WTC11 (cell line): ENCODE results near the gene PCED1A. TPM values are rescaled to one million over a fixed set of nuclear protein-coding genes. Genes with fewer than 3 reads are reported as not detected.

Experiments
- ATAC-seq: fragments of 200-7000 bp; cut with Tn5 transposase; 2 replicates; pipeline ENCODE4 v1.10.0; 2021; ENCODE audit warnings: mild to moderate bottlenecking, moderate library complexity
- CTCF ChIA-PET: fragments of 300-600 bp; sonication (Branson Sonifier 250); formaldehyde crosslinking; loops from one replicate; lab custom pipeline; 2021; ENCODE audit warnings: antibody characterized with exemption; lab: Charles Lee
- POLR2A ChIA-PET: fragments of 350-600 bp; sonication (Branson Sonifier 250); formaldehyde crosslinking; loops from one replicate; lab custom pipeline; 2021; ENCODE audit warnings: antibody characterized with exemption; lab: Charles Lee
- DNase-seq: peaks from one replicate; pipeline ENCODE4 v3.0.0; 2021; ENCODE audit warnings: low spot score
- H3K27ac Mint-ChIP-seq: 2 replicates; pipeline ENCODE4 v1.8.0; 2021; ENCODE audit warnings: mixed read lengths
- H3K27me3 Mint-ChIP-seq: 2 replicates; pipeline ENCODE4 v1.8.0; 2021; ENCODE audit warnings: low read depth, mild to moderate bottlenecking, moderate library complexity, mixed read lengths
- H3K36me3 Mint-ChIP-seq: 2 replicates; pipeline ENCODE4 v1.8.0; 2021; ENCODE audit warnings: mixed read lengths
- H3K4me1 Mint-ChIP-seq: 2 replicates; pipeline ENCODE4 v1.8.0; 2022; ENCODE audit warnings: mixed read lengths
- H3K4me3 Mint-ChIP-seq: 2 replicates; pipeline ENCODE4 v1.8.0; 2021; ENCODE audit warnings: mild to moderate bottlenecking, moderate library complexity, mixed read lengths
- H3K9me3 Mint-ChIP-seq: 2 replicates; pipeline ENCODE4 v1.8.0; 2021; ENCODE audit warnings: mixed read lengths
- ARID4B ChIP-seq: sonication (generic); formaldehyde crosslinking; IDR thresholded peaks from 2 replicates; pipeline ENCODE4 v1.8.0; 2023; ENCODE audit warnings: missing genetic modification reagents, mild to moderate bottlenecking, borderline replicate concordance
- ATF2 ChIP-seq: sonication (generic); formaldehyde crosslinking; IDR thresholded peaks from 2 replicates; pipeline ENCODE4 v1.8.1; 2022; ENCODE audit warnings: low read depth, missing genetic modification reagents, borderline replicate concordance
- CBFB ChIP-seq: sonication (generic); formaldehyde crosslinking; IDR thresholded peaks from 2 replicates; pipeline ENCODE4 v1.8.1; 2022; ENCODE audit warnings: mild to moderate bottlenecking, low read depth, missing genetic modification reagents
- CTCF ChIP-seq: fragments of 200-600 bp; IDR thresholded peaks from 2 replicates; pipeline ENCODE4 v1.8.0; 2022; ENCODE audit warnings: antibody characterized with exemption
- E2F5 ChIP-seq: sonication (generic); formaldehyde crosslinking; IDR thresholded peaks from 2 replicates; pipeline ENCODE4 v1.8.1; 2022; ENCODE audit warnings: mild to moderate bottlenecking, moderate library complexity, missing genetic modification reagents
- FOXK1 ChIP-seq: sonication (generic); formaldehyde crosslinking; IDR thresholded peaks from 2 replicates; pipeline ENCODE4 v1.8.0; 2022; ENCODE audit warnings: mild to moderate bottlenecking, moderate library complexity, missing genetic modification reagents
- GTF2I ChIP-seq: fragments of 250-450 bp; sonication (Bioruptor Pico); conservative IDR thresholded peaks from 2 replicates; pipeline ENCODE4 v1.4.0; 2021; ENCODE audit warnings: mild to moderate bottlenecking
- MYBL2 ChIP-seq: sonication (generic); formaldehyde crosslinking; IDR thresholded peaks from 2 replicates; pipeline ENCODE4 v1.8.1; 2023; ENCODE audit warnings: mild to moderate bottlenecking, moderate library complexity, missing genetic modification reagents
- PREB ChIP-seq: sonication (generic); formaldehyde crosslinking; IDR thresholded peaks from 2 replicates; pipeline ENCODE4 v1.8.1; 2022; ENCODE audit warnings: mild to moderate bottlenecking, missing genetic modification reagents, moderate library complexity, borderline replicate concordance
- PRRX2 ChIP-seq: fragments of 250-450 bp; sonication (Bioruptor Pico); IDR thresholded peaks from 2 replicates; pipeline ENCODE4 v1.8.0; 2021; ENCODE audit warnings: mild to moderate bottlenecking
- TCF7 ChIP-seq: sonication (generic); formaldehyde crosslinking; IDR thresholded peaks from 2 replicates; pipeline ENCODE4 v1.8.0; 2022; ENCODE audit warnings: mild to moderate bottlenecking, low read depth, missing genetic modification reagents, moderate library complexity
- ZBTB43 ChIP-seq: sonication (generic); formaldehyde crosslinking; IDR thresholded peaks from 2 replicates; pipeline ENCODE4 v1.8.1; 2023; ENCODE audit warnings: mild to moderate bottlenecking, missing genetic modification reagents
- ZNF232 ChIP-seq: sonication (generic); formaldehyde crosslinking; IDR thresholded peaks from 2 replicates; pipeline ENCODE4 v1.8.0; 2022; ENCODE audit warnings: mild to moderate bottlenecking, missing genetic modification reagents
- ZNF416 ChIP-seq: fragments of 250-450 bp; sonication (Bioruptor Pico); IDR thresholded peaks from 2 replicates; pipeline ENCODE4 v1.9.0; 2021; ENCODE audit warnings: mild to moderate bottlenecking, inconsistent platforms
- ZNF425 ChIP-seq: fragments of 250-450 bp; sonication (Bioruptor Pico); conservative IDR thresholded peaks from 2 replicates; pipeline ENCODE4 v1.9.0; 2021; ENCODE audit warnings: mild to moderate bottlenecking
- ZNF532 ChIP-seq: fragments of 250-450 bp; sonication (Bioruptor Pico); IDR thresholded peaks from 2 replicates; pipeline ENCODE4 v1.9.0; 2021; ENCODE audit warnings: mild to moderate bottlenecking, borderline replicate concordance
- ZSCAN18 ChIP-seq: fragments of 250-450 bp; sonication (Bioruptor Pico); IDR thresholded peaks from 2 replicates; pipeline ENCODE4 v2.1.2; 2022; ENCODE audit warnings: mild to moderate bottlenecking, moderate library complexity
- total RNA-seq: library from RNA; stranded (reverse); gene quantifications from 3 replicates; pipeline ENCODE4 v1.2.3, GENCODE V29; 2021

The PCED1A gene
- total RNA-seq, 1 experiment from 2014 or later, result 19.7 TPM

GRCh38 chr20:2858591-2858990 lies 18.1 kb upstream of the PCED1A start:
- ATAC-seq (no peak), DNase-seq (no peak)
- H3K27ac Mint-ChIP-seq, result no peak overlapping the region
- ChIA-PET POLR2A (no interaction called here), CTCF (interaction anchor here (2.0 kb wide), 1 partner anchor 106 kb away, joined by 5 read pairs; no protein-coding TSS in a partner anchor)
- H3K27me3 Mint-ChIP-seq, result no peaks in the 10 kb centered on the region
- H3K9me3 Mint-ChIP-seq, result no peaks in the 10 kb centered on the region
- H3K36me3 Mint-ChIP-seq, result no peaks in the 10 kb centered on the region
- H3K4me1 Mint-ChIP-seq, result no peaks in the 10 kb centered on the region
- H3K4me3 Mint-ChIP-seq, result no peak overlapping the region
- TF ChIP-seq ZNF532 (CRISPR knock-in tag) (no peak), PRRX2 (CRISPR knock-in tag) (no peak), FOXK1 (no peak), ARID4B (CRISPR knock-in tag) (no peak), CTCF (no peak), ZNF416 (CRISPR knock-in tag) (no peak), MYBL2 (CRISPR knock-in tag) (no peak), E2F5 (CRISPR knock-in tag) (no peak), ATF2 (CRISPR knock-in tag) (no peak), TCF7 (CRISPR knock-in tag) (no peak), PREB (no peak), ZNF425 (CRISPR knock-in tag) (no peak), GTF2I (CRISPR knock-in tag) (no peak), ZSCAN18 (CRISPR knock-in tag) (no peak), ZNF232 (CRISPR knock-in tag) (no peak), CBFB (no peak), ZBTB43 (CRISPR knock-in tag) (no peak)
